HG03520 (cell line): ENCODE data around the gene ATP2B2.

Experiments used
- ATAC-seq: cut with Tn5 transposase; IDR thresholded peaks from one replicate; pipeline ENCODE4 v1.9.1; 2021; ENCODE audit warnings: mild to moderate bottlenecking, moderate library complexity; ENCODE audit not compliant: unreplicated experiment

ATP2B2 gene

DNA sequence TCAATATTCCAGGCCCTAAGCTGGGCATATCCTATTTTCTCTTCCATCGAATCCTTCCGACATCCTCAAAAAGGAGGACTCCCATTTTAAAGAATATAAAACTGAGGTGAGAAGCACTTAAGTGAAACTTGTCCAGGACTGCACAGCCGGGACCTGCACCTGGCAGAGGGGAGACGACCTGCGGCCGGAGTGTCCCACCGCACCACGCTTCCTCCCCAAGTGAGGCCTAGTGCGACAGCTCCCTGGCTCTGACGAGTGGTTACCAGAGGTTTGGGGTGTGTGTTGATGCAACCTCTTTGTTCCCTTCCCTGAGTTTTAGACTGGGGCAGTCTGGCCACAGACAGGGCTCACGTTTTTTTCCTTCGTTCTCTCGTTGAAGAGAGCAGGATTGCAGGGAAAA is 24.9 kb upstream of the ATP2B2 start:
- ATAC-seq: no peak

DNA sequence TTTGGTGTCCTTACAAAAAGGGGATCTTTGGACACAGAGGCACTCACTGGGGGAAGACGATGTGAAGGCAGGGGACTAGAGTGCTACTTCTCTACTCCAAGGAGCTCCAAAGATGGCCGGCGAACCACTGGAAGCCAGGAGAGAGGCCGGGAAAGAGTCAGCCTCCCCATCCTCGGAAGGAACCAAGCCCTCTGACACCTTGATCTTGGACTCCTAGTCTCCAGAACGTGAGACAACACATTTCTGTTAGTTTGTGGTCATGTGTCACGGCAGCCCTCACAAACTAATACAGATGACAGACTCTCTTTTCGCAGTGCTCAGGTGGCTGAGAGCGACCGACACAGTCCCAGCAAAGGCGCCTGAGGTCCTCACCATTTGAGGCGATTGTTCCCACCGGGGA is 24.4 kb upstream of the ATP2B2 start:
- no peak for ATAC-seq

DNA sequence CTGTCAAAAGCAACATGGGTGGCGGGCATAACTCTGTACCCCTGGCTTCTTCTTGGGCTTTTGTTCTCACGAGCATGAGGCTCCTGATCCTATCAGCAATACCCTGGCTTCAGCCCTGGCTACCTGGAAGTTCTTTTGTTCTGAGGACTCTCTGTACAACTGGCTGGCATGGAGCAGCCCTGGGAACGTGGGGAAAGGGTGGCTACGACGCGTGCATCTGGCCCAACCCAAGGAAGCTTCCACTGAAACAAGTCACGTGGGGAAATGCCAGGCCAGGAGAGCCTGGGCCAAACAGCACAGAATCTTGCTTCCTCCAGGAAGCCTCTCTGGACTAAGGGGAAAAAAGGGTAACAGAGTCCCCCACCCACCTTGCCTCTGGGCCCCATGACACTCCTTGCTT is 22.7 kb upstream of the ATP2B2 start:
- ATAC-seq: no peak

GRCh38 chr3:10527295-10528001 is 22.1 kb upstream of the ATP2B2 start:
- ATAC-seq: no peak

DNA sequence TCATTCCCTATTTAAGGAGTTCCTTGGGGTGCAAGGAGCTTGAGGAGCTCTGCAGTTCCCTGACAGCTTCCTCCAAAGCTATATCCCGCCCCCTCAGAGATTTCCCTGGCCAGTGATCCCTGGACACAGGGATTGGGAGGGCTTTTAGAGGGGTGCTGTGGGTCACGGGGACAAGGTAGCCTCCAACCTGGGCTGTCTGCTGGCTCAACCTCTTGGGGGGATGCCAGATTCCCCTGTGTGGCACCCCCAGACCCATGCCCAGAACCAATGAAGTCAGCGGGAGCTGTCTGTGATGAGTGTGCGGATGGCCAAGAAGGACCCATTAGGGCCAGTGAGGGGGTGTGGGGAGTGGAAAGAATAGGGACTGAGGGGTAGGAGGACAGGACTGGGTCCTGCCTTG is 21.0 kb upstream of the ATP2B2 start:
- ATAC-seq: no peak

DNA sequence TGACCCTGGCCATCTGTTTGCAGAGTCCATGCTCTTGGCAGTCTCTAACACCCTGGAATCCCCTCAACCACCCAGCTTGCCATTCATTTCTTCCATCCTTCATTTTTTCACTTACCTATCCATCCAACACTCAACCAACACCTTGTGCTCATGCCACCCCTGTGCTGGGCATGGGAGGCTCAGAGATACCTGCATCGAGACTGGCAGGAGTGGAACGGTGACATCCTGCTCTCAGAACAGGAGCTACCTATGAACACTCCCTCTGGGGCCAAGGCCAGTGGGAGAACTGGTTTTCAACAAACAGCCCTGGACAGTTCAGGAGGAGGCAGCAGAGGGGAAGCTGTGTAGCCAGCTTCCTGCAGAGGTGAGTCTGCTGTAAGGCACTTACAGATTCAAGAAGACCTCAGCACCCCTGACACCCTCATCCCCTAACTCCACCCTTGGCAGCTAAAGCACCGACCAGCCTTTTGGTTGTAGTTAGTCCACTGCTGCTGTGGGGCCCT is 19.5 kb upstream of the ATP2B2 start:
- no peak for ATAC-seq

- ATAC-seq: no peak
Observed at GRCh38 chr3:10524270-10524669, 18.9 kb upstream of the ATP2B2 start.

DNA sequence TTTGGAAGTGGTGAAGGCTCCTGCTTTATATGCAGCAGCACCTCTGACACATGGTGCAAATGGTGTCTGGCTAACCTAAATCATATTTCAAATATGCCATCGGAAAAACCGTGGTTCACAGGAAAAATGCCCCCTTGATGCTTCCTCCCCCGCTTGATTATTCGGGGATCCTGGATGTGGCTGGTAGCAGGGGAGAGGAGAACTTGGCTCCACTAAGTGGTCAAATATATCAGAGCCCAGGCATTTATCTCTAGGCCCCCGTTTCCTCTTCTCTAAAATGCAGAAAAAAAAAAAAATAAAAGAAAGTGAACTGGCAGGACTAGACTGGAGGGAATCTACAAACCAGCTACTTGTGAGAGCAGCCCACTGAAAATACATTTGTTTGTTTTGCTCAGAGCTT is 18.2 kb upstream of the ATP2B2 start:
- no peak for ATAC-seq

DNA sequence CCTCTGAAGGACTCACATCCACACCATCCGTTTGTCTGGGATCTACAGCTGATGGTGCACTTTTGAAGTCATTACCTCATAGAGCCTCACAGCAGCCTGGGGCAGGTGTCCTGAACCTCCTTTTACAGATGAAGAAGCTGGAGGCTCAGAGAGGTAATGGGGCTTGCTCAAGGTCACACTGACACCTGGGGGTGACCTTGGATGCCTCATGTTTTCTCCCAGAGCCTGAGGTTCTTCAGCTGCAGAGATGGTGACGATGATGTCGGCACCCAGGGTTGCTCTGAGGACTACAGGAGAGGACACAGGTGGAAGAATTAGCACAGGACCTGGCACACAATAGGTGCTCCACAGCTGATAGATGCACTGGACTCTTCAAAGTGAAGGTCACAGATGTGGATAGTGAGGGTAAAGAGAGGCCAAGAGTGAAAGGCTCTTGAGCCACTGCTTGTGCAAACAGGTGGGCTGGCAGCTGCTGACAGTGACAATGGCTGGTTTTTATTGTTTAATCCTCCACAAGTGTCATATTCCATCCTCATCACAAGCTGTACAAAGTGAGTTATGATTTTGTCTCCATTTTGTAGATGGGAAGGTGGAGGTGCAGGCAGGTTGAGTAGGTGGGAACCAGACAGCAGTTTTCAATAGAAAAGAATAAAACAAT is 17.4 kb upstream of the ATP2B2 start:
- no peak for ATAC-seq

GRCh38 chr3:10521772-10522441 is 16.5 kb upstream of the ATP2B2 start:
- no peak for ATAC-seq

GRCh38 chr3:10520072-10520471 is 14.7 kb upstream of the ATP2B2 start:
- no peak for ATAC-seq

DNA sequence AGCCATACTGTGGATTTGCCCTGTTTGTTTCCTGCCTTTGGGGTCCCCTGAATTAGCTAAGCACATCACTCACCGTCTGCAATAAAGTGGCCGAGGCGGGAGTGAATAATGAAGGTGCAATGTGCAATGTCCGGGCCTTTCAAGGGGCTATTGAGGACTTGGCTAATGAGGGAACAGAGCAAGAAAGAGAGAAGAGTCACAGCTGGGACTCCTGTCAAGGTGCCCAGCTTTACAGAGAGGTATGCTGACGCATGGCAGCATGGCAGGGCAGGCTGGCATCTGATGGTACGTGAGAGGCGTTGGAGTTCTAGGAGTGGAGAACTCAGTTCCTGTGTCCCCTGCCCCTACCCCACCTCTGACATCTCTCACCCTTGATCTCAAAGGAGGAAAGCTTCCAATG is 13.8 kb upstream of the ATP2B2 start:
- ATAC-seq: no peak

- no peak for ATAC-seq
Observed at GRCh38 chr3:10518506-10519150, 13.2 kb upstream of the ATP2B2 start.

DNA sequence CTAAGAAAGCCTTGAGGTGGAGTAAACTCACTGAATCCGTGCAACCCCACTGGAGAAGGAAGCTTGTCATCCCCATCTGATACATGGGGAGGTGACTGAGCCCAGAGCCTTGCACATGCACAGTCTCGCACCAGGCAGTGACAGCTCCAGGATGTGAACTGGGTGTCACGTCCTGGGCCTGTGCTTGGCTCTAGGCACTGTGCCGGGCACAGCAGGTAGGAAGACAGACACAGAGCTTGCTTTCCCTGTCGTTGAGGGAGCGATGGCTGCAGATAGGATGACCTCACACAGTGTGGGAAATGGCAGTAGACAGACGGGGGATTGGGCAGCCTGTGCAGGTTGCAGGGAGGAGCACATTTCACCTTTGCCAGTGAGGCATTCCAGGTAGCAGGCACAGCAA is 12.2 kb upstream of the ATP2B2 start:
- ATAC-seq: no peak

- no peak for ATAC-seq
Observed at GRCh38 chr3:10516544-10517452, 11.4 kb upstream of the ATP2B2 start.

DNA sequence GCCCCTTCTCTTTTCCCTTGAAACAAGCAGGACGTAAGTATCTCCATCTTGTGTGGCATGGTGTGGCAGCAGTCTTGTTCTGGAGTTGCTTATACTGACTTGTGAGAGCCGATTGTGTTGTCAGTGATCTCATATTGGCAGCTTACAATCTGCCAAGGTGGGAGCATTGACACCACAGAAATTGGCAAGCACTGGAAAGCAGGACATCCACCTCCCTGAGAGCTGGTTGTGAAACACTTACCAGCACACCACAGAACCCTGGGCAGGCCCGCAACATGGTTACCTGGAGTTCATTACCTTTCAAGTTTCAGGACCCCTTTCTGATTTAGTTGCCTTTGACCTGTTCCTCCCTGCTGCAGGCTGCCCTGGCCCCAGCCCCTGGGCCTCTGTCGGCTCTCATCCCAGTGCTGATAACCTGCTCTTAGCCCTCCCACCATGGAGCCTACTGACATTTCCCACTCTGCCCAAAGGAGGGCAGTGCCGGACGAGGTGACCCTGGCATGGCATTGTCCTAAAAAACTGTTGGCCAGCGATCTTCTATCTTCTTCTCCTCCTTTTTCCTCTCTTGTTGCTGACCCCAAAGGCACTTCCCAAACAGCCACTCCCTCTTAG is 10.6 kb upstream of the ATP2B2 start:
- ATAC-seq: no peak

DNA sequence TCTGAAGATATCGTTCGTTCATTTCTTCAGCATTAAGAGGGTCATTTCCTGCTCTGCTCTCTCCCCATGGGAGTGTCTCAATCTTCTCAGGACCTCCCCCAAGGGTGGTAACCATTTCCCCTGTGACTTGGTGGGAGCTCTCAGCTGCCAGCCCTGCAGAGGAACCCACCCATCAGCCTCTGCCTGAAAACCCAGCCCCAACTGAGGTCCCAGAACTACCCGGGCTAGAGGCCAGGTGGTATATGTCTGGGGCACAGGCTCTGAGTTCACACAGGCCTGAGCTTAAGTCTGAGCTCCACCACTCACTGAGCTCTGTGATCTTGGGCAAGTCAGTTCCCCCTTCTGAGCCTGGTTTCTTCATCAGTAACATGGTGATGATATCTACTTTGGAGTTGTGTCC is 10.0 kb upstream of the ATP2B2 start:
- ATAC-seq: no peak

- ATAC-seq: no peak
Observed at GRCh38 chr3:10514407-10515069, 9.2 kb upstream of the ATP2B2 start.

GRCh38 chr3:10513306-10513705 is 7.9 kb upstream of the ATP2B2 start:
- ATAC-seq: no peak

- ATAC-seq: no peak
Observed at GRCh38 chr3:10512687-10513086, 7.3 kb upstream of the ATP2B2 start.
